Measurements from ENCODE around the gene RPN2. TPM values are rescaled to one million over a fixed set of nuclear protein-coding genes. Genes with fewer than 3 reads are reported as not detected.

Gene RPN2
- total and polyA plus RNA-seq, 9 of the 15 experiments (the other 6 are each of a cell fraction or from before 2014, with no cell fraction given) = 168 to 548 (median 325) TPM

- TF ChIP-seq NR3C1 (CRISPR knock-in tag; IDR thresholded peaks at IDR 0.05) (no peak), BACH1 (tag; IDR thresholded peaks at IDR 0.05) (no peak), RFX7 (CRISPR knock-in tag; IDR thresholded peaks at IDR 0.05) (no peak), JUND (IDR thresholded peaks at IDR 0.05; ENCODE audit: borderline replicate concordance, low read depth, low read length) (0 out of 2 replicates have a peak, but pooled peaks have one; percentile 22), JUND (tag; IDR thresholded peaks at IDR 0.05; ENCODE audit: borderline replicate concordance, low read depth, low read length) (no peak), RBM17 (IDR thresholded peaks at IDR 0.05; ENCODE audit: borderline replicate concordance, low read depth, low read length) (no peak), KLF16 (IDR thresholded peaks at IDR 0.05) (no peak), TEAD1 (CRISPR knock-in tag; IDR thresholded peaks at IDR 0.05) (no peak), KAT8 (IDR thresholded peaks at IDR 0.05; ENCODE audit: low read depth) (no peak)
- TF ChIP-seq, protein P1, sequence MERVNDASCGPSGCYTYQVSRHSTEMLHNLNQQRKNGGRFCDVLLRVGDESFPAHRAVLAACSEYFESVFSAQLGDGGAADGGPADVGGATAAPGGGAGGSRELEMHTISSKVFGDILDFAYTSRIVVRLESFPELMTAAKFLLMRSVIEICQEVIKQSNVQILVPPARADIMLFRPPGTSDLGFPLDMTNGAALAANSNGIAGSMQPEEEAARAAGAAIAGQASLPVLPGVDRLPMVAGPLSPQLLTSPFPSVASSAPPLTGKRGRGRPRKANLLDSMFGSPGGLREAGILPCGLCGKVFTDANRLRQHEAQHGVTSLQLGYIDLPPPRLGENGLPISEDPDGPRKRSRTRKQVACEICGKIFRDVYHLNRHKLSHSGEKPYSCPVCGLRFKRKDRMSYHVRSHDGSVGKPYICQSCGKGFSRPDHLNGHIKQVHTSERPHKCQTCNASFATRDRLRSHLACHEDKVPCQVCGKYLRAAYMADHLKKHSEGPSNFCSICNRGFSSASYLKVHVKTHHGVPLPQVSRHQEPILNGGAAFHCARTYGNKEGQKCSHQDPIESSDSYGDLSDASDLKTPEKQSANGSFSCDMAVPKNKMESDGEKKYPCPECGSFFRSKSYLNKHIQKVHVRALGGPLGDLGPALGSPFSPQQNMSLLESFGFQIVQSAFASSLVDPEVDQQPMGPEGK (CRISPR knock-in tag; IDR thresholded peaks at IDR 0.05; ENCODE audit: borderline replicate concordance) = no peak
Measured at GRCh38 chr20:37162646-37163045, 16.5 kb upstream of the RPN2 start (continued).
